HG02642 (cell line): ENCODE measurements around the gene HK1.

ENCODE experiments used
- ATAC-seq: cut with Tn5 transposase; IDR thresholded peaks from one replicate; pipeline ENCODE4 v1.9.1; 2021; ENCODE audit warnings: mild to moderate bottlenecking; ENCODE audit not compliant: unreplicated experiment, poor library complexity

Gene HK1

DNA sequence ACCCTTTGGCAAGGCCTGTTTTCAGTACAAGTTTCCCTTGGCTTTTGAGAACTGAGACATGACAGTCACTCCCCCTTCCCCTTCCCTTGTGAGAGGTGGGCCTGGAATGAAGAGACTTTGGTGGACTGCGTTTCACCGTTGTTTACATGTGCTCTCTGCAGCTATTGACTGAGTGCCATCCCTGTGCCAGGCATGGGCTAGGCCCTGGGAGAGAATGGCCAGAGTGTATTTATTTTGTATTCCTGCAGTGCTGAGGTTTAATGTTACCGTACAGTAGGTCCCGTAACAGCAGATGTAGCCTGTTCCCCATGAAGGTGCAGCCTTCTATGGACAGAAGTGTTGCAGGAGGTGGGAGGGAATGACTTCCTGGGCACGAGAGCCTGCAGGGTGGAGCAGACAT lies 88.4 kb downstream of the HK1 start:
- no peak for ATAC-seq

DNA sequence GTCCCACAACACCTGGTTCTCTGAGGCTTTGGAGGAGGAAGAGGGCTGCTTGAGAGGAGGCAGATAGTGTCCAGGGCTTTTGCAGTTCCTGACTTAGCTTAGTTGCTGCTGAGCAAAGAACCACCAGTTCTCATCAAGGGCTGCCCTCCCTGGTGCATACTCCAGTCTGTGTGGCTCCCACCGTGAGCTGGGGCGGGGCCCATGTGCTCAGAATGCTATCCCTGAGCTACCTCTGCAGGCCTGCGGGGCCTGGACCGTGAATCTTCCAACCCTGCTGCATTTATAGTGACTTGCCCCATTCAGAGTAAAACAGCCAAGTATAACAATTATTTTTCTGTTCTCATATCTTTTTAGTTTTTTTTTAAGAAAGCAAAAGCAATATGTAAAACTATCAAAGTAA lies 89.2 kb downstream of the HK1 start:
- no peak for ATAC-seq

DNA sequence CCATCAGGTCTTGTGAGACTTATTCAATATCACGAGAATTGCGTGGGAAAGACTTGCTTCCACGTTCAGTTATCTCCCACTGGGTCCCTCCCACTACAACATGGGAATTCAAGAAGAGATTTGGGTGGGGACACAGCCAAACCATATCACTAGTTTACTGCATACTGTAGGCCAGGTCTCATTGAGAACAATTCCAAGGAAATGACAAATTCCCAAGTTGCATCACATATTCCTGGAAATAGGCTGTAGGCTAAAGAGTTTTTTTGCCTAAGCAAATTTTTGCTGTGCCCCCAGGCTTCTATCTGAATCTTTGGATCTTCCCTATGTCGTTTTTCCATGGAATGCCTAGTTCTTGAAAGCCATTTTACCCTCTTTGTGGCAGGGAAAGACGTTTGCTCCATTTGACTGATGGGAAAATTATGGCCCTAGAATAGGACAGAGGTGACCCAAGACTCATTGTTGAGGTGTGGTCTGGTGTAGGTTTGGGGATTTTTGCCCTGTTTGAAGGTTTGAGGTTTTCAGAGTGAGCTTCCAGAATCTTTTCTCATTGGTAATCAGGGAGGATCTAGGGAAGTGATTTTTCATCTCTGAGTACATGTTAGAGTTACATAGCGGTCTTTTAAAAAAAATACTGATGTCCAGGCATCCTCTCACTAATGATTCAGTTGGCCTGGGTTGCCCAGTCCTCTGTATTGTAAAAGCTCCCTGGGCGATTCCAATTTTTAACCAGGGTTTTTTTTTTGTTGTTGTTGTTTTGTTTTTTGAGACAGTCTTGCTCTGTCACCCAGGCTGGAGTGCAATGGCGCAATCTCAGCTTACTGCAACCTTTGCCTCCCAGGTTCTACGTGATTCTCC lies 94.1 kb downstream of the HK1 start:
- no peak for ATAC-seq

DNA sequence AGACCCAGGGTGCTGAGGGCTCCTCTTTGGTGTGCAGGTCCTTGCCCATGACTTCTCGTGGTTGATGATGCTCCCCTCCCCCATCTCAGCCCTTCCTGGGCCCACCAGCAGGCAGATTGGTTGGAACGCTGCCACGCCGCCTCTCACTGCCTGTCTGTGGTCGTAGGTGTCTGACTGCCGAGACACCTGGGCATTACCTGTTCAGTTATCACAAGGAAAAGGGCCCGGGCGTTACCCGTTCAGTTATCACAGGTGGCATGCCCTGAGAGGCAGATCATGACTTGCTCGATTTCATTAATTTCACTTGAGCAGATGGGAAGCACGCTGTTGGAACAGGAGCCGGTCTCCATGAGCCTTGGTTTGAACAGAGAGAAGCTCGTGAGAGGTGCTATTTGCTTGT lies 95.9 kb downstream of the HK1 start:
- ATAC-seq = no peak

DNA sequence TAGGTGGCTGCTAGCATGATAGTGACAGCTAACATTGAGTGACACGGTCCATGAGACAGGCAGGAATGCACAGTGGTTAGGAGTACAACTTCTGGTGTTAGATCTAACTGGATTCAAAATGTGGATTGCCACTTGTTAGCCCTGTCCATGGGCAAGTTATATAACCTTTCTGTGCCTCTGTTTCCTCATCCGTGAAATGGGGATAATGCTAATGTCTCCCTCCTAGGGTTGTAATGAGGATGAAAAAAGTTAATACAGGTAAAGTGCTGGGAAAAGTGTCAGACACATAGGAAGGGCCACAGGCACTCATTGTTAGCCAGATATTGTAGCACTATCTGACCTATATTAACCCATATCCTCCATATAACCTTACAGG lies 96.6 kb downstream of the HK1 start:
- no peak for ATAC-seq

DNA sequence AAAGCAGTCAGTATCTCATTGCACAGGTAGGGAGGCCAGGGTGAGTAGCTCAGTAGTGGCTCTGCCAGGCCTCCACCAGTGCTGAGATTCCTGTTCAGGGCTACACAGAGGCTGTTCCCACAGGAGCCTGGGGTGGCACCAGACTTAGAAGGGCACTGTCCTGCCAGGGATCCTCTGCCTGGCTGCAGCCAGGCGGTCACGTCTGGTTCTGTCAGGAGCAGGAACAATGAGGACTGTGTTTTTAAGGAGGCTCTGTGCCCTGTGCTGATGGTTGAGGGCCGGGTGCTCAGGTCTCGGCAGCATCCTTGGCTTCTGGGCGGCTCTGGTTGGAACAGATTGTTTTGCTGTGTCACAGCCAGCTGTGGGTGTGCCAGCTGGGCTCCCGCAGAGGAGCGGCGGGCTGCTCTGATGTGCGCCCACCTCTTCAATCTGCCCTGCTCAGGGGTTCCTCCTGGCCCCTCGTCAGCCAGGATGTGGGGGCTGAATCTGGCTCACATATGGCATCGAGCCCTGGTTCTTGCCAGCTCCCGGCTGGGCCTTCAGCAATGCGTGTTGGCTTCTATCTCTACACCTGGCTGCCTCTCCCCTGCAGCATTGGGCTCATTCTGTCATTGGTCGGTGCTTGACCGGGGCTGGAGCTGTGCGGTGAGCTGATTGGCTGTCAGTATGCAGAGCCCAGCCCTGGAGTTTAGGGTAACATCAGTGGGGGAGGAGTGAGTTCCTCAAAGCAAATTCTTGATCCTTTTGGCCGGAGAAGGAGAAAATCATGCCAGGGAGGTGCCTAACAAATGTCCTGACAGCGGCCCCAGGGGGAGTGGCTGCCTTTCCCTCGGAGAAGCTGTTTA lies 97.2 kb downstream of the HK1 start:
- no peak for ATAC-seq

DNA sequence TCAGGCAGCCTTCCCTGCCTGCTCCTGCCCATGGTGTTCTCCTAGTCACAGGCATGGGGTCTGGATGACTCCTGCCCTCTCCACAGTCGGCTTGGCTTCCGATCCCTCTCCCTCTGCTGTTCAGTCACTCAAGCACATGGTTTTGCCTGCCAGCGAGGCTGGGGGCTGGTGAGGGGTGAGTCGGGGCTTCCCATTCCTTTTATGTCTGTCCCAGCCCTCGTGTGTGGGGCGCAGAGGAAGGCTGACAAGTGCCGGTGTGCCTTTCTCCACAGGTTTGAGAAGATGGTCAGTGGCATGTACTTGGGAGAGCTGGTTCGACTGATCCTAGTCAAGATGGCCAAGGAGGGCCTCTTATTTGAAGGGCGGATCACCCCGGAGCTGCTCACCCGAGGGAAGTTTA lies 98.4 kb downstream of the HK1 start:
- ATAC-seq = no peak

DNA sequence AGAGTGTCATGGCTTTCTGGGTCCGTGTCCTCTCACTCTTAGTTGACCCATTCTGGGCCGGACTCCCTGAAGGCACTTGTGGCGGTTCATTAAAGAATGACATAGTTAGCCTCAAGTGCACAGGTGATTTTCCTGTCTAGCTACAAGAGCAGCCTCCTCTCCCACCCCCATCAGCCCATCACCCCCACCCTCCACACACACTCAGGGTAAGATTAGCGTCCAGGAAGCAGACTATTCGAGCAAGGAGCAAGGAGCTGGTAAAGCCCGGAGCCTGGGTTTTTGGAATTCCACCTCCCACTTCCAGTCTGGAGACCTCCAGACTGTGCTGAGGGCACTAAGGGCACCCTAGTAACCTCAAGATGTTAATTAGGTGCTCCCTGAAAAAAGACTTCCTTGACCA lies 98.9 kb downstream of the HK1 start:
- ATAC-seq = no peak

DNA sequence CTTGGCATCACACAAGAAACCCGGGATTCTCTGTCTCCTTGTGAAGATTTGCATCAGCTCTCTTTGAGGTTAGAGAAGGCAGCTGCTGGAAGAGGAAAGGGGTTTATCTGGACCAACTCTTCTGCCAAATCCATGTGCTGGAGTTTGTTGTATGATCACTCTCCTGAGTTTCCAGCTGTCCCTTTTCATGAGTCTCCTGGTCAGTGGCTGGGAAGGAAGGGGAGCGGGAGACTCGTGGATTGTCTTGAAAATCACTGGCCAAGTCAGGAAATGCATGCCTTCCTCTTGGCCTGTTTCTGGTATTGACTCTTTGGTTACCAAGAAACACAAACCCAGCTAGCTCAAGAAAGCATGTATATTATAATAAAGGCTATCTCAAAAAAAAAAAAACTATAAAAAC lies 99.6 kb downstream of the HK1 start:
- ATAC-seq = no peak

DNA sequence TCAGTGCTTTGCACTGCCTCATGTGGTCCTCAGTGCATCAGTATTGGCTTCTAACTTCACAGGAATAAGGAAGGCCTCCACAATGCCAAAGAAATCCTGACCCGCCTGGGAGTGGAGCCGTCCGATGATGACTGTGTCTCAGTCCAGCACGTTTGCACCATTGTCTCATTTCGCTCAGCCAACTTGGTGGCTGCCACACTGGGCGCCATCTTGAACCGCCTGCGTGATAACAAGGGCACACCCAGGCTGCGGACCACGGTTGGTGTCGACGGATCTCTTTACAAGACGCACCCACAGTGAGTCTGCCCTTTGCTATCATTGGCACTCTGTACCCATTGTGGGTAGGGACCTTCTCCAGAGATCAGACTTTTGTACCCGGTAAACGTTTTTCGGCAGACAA lies 101.5 kb downstream of the HK1 start:
- ATAC-seq = no peak

DNA sequence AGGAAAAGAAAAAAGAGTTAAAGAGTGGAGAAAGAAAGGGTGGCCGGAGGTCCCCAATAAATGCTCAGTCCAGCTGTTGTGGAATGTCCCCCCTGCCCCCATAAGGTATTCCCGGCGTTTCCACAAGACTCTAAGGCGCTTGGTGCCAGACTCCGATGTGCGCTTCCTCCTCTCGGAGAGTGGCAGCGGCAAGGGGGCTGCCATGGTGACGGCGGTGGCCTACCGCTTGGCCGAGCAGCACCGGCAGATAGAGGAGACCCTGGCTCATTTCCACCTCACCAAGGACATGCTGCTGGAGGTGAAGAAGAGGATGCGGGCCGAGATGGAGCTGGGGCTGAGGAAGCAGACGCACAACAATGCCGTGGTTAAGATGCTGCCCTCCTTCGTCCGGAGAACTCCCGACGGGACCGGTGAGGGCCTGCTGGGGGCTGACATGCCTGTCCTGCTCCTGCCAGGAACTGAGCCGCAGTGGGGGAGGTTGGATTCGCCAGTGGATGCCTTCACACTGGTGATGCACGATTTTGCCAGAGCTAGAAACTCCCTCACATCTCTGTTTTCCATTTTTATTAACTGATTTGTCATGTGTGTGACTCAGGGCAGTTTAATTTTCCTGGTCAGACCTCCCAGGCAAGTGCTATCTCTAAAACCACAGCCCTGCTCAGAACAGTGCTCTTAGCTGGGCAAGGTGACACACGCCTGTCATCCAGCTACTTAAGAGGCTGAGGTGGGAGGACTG lies 104.3 kb downstream of the HK1 start:
- ATAC-seq = no peak

DNA sequence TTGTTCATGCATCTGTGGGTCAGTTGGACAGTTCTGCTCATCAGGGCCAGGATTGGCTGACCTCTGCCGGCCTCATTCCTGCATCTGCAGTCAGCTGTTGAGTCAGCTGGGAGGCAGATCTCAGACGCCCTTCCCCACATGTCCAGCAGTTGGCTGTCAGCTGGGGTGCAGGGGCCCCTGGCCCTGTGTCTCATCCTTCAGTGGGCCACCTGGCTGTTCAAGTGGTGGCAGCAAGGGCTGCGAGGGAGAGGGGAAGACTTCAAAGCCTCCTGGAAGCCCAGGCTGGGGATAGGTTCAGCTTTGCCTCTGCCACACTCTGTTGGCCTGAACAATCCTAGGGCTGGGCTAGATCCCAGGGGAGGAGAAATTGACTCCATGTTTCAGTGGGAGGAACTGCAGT lies 105.3 kb downstream of the HK1 start:
- no peak for ATAC-seq

DNA sequence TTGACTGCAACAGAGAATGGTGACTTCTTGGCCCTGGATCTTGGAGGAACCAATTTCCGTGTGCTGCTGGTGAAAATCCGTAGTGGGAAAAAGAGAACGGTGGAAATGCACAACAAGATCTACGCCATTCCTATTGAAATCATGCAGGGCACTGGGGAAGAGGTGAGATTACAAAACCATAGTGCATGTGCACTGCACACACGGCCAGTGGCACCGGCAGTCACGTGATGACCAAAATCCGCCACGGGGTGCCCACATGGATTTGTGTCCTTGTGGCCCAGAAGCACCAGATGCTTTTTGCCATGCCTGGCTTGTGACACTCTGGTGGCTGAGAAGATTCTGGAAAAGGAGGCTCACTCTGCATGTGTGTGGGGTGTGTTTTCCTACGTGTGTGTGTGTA lies 106.0 kb downstream of the HK1 start:
- no peak for ATAC-seq

DNA sequence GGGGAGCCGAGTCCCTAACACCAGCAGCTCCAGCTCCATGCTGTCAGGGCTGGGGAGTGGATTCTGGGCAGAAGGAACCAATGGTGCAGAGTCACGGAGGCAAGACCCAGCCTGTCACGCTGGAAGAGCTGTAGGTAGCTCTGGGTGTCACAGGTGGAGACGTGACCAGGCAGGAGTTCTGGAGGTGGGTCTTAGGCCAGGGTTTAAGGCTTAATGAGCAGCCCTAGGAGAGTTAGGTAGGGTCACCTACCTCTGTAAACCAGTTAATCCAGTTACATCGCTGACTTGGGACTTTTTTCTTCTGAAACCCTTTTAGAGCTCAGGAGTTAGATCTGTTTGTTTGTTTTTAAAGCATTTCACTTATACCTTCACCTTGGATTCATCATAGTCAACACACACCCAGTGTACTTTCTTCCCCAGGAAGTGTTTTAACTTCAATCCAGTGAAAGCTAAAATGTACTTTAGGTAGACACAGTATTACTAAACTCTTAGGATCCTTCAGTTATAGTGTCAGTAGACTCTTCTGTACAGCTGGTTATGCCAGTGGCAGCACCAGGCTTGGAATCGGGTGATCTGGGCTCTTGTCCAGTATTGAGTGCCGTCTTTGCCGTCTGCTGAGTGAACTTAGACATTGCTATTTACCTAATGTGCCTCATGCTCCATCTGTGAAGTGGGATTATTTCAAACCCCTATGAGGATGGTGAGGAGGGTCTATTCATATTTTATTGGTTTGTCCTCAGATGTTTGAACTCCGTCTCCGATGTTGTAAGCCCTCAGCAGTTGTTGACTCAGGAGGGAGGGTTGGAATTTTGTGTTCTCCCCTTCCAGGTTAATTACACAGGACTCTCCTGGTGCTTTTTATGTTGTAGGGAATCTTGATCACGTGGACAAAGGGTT lies 107.4 kb downstream of the HK1 start:
- no peak for ATAC-seq

DNA sequence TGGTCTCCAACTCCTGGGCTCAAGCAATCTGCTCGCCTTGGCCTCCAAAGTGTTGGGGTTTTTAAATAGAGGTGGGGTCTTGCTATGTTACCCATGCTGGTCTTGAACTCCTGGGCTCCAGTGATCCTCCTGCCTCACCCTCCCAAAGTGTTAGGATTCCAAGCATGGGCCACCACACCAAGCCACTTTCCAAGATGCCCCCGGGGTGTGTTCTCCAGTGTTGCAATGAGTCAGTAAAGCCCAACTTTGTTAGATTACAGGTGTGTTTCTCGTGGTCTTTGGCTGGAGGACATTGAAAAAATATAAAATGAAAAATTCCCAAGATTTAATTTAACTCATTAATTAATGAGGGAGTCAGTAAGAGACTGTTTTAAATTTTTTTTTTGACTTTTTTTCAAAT lies 109.2 kb downstream of the HK1 start:
- no peak for ATAC-seq

DNA sequence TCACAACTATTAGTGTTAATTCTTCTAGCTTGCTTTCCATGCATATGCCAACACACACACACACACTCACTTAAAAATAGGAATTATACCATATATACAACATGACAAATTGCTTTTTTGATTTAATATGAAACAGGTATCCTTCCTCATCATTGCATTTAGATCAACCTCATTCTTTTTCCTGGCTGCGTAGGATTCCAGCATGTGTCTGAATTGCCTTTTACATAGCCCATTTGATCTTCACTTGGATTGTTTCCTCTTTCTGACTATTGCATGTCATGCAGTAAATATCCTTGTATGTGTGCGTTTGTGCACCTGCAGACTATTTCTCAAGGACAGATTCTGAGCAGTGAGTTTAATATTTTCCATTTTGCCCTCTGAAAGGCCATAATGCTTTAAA lies 110.2 kb downstream of the HK1 start:
- ATAC-seq = no peak

DNA sequence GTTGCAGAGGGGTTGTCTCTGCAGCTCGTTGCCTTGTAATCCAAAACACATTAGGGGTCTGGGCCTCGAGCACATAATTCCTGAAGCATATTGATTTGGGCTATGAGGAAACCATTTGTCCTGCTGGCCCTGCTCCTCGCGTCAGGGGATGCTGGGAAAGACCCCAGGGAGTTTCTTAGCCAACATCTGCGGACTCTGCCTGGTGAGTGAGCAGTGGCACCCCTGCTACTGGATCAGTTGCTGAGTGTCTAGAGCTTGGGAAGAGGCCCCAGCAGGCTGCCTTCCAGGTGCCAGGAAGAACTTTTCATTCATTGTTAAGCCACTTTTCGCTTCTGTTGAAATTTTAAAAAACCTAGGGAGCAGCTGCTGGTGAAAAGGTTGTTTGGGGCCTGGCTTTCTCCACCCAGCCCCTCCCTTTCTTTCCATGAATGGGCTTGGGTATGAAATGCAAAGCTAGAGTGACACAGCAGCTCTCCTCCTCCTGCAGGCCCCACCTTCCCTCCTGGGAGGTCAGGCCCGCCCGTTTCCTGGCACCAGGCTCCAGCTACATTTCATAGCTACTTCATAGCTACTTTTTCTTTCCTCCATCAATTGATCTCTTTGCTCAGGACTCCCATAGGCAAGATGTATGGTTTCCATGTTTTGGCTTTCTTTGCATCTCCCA lies 111.7 kb downstream of the HK1 start:
- no peak for ATAC-seq

DNA sequence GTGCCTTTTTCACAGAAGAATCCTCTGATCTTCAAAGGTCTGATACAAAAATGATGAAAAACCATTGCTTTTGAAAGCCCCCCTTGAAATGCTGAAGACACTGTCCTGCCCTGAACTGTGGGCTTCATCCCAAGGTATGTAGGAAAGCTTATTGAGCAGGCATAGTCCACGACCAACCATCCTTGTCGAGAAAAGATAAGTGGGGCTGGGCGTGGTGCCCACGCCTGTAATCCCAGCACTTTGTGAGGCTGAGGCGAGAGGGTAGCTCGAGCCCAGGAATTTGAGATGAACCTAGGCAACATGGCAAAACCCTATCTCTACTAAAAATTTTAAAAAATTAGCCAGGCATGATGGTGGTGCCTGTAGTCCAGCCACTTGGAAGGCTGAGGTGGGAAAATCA lies 112.9 kb downstream of the HK1 start:
- ATAC-seq = no peak

DNA sequence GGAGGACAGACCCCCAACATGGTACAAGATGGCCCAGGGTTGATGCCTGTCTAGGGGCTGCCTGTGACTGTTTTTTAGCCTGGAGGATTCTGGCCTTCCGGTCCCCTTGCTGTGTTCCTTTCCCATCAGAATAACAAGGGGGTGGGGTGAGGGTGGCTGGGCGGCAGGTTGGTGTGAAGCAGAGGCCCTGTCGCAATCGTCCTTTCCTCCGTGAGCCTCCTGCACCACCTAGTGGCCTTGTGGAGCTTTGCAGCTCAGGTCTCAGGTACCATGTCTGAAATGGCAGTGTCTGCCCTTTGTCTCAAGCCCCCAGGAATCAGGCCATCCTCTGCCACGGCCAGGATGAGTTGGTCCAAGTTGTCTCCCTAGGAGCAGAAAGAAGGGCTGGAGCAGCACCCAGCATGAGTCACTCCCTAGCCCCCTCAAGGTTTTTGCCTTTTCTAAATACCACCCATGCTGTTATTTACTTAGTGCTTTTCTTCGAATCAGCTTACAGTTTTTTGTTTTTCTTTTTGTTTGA lies 114.2 kb downstream of the HK1 start:
- peak; percentile 92 for ATAC-seq
